ENCODE results near the gene OGDH.

DNA sequence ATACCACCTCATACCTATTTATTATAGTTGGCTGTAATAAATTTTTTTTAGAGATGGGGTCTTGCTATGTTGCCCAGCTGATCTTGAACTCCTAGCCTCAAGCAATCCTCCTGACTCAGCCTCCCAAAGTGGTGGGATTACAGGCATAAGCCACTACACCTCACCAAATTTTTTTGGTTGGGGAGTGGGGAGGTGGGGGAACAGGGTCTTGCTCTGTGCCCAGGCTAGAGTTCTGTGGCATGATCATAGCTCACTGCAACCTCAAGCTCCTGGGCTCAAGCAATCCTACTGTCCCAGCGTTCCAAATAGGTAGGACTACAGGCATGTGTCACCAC lies 3.9 kb upstream of the OGDH start:
- TF ChIP-seq POLR2A (IDR thresholded peaks at IDR 0.05; ENCODE audit: insufficient read depth in 1 of 2, low read depth in 2 of 2, low read length in 2 of 2): no peak
- TF ChIP-seq CBX5 (CRISPR knock-in tag; IDR thresholded peaks at IDR 0.05; ENCODE audit: borderline replicate concordance): no peak
- TF ChIP-seq, protein P1, sequence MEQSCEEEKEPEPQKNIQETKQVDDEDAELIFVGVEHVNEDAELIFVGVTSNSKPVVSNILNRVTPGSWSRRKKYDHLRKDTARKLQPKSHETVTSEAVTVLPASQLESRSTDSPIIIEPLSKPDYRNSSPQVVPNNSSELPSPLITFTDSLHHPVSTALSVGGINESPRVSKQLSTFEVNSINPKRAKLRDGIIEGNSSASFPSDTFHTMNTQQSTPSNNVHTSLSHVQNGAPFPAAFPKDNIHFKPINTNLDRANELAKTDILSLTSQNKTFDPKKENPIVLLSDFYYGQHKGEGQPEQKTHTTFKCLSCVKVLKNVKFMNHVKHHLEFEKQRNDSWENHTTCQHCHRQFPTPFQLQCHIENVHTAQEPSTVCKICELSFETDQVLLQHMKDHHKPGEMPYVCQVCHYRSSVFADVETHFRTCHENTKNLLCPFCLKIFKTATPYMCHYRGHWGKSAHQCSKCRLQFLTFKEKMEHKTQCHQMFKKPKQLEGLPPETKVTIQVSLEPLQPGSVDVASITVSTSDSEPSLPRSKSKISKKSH (CRISPR knock-in tag; IDR thresholded peaks at IDR 0.05; ENCODE audit: borderline replicate concordance): no peak
- no peak for TF ChIP-seq KMT2B (CRISPR knock-in tag; IDR thresholded peaks at IDR 0.05)
- TF ChIP-seq, protein P2, sequence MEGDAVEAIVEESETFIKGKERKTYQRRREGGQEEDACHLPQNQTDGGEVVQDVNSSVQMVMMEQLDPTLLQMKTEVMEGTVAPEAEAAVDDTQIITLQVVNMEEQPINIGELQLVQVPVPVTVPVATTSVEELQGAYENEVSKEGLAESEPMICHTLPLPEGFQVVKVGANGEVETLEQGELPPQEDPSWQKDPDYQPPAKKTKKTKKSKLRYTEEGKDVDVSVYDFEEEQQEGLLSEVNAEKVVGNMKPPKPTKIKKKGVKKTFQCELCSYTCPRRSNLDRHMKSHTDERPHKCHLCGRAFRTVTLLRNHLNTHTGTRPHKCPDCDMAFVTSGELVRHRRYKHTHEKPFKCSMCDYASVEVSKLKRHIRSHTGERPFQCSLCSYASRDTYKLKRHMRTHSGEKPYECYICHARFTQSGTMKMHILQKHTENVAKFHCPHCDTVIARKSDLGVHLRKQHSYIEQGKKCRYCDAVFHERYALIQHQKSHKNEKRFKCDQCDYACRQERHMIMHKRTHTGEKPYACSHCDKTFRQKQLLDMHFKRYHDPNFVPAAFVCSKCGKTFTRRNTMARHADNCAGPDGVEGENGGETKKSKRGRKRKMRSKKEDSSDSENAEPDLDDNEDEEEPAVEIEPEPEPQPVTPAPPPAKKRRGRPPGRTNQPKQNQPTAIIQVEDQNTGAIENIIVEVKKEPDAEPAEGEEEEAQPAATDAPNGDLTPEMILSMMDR (CRISPR knock-in tag; IDR thresholded peaks at IDR 0.05): no peak
- no peak for TF ChIP-seq HDAC2 (CRISPR knock-in tag; IDR thresholded peaks at IDR 0.05)
- no peak for TF ChIP-seq KDM1A (CRISPR knock-in tag; IDR thresholded peaks at IDR 0.05)
- no peak for TF ChIP-seq RELA (CRISPR knock-in tag; IDR thresholded peaks at IDR 0.05)
- TF ChIP-seq ZNF317 (CRISPR knock-in tag; IDR thresholded peaks at IDR 0.05): no peak
- TF ChIP-seq RFX5 (IDR thresholded peaks at IDR 0.05; ENCODE audit: low read depth, low read length): no peak
- no peak for TF ChIP-seq CAMTA2 (CRISPR knock-in tag; IDR thresholded peaks at IDR 0.05; ENCODE audit: borderline replicate concordance)
- TF ChIP-seq NCOA2 (CRISPR knock-in tag; IDR thresholded peaks at IDR 0.05): no peak
